ENCODE data around the gene KDM5A. TPM values are rescaled to one million over a fixed set of nuclear protein-coding genes. Genes with fewer than 3 reads are reported as not detected.

KDM5A gene
- total RNA-seq, 4 donors from 2014 or later = 20.5 to 56.6 (median 46.8) TPM

DNA sequence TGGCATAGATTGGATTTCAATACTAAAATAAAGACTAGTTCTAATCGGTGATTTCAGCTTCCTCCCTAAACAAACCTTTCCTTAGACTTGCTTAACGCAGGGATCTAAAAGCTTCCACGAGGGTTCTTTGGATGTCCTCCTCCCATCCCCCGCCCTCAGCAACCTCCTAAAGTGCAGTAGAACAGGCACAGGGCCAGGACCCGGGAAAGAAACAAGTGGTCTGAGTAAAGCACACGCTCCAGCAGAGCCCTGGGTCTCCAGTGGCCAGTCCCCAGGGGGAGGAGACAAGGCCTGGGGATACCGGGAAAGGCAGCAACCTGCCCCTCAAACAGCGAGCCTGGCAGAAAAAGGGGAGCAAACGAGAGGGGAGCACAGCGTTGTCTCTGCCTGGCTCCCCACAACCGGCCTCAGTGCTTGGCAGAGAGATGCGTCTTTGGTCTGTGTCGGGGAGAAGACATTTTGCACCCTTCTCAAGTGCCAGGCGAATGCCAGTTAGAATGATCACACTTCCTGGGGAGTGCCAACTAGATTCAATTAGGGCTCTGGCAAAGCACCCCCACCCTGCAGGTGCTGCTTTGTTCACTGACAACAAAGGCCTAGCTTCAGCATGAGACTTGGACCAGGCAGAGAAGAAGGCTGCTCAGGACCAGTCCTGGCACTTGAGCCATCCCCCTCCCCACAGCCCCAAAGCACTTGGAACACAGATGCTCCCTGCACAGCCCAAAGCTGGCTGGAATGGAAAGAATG lies 158.0 kb downstream of the KDM5A start:
- TF ChIP-seq CTCF (IDR thresholded peaks at IDR 0.05) (no peak), POLR2A (IDR thresholded peaks at IDR 0.05) (no peak)
- H3K36me3 ChIP-seq = no peaks in the 10 kb centered on the region
- 49 to 65% methylated on average over 8 of the region's 14 CpGs for WGBS, 2 donors
- peaks cover 0 to 53% (median 0%) of the 10 kb centered on the region in 4 donors for H3K27me3 ChIP-seq
- DNase-seq = no peak
- intact Hi-C loops (cut with DNase I) = no loop called here
- H3K9me3 ChIP-seq = peaks cover 0 to 16% (median 4%) of the 10 kb centered on the region in 3 donors
- H3K27ac ChIP-seq = no peak overlapping the region
- H3K4me1 ChIP-seq = no peaks in the 10 kb centered on the region
- no peak overlapping the region for H3K4me3 ChIP-seq

Other genes starting within 250 kb of the KDM5A start
- gene SLC6A12, start 175.2 kb downstream of the KDM5A start, total RNA-seq = under 1 TPM in 1 of 4 donors, not detected in 3; 0.57 TPM
- not detected for gene SLC6A13, start 126.5 kb downstream of the KDM5A start, total RNA-seq
- gene CCDC77, start 12.3 kb upstream of the KDM5A start, total RNA-seq = 1 to 10 TPM; 4.3 to 7.8 (median 5.3) TPM
- gene B4GALNT3, start 70.6 kb upstream of the KDM5A start, total RNA-seq = 10 to 100 TPM in 3 of 4 donors, 1 to 10 TPM in 1; 9.7 to 45.3 (median 18.4) TPM

Measured in esophagus squamous epithelium (tissue), 5 donors.